GM12878 (cell line): ENCODE measurements around the gene CHIA. TPM values are rescaled to one million over a fixed set of nuclear protein-coding genes. Genes with fewer than 3 reads are reported as not detected.

Experiments
- ATAC-seq: fragments of 200-7000 bp; cut with Tn5 transposase; 3 replicates; pipeline ENCODE4 v1.9.1; 2020; ENCODE audit warnings: mild to moderate bottlenecking, moderate library complexity
- BruUV-seq: library from RNA; stranded (reverse); fragments of 400-500 nt; replicated peaks from 2 replicates; lab custom pipeline; 2021; lab: Mats Ljungman, UMichigan
- CTCF ChIA-PET: fragments of 300-600 bp; sonication (Branson Sonifier 250); formaldehyde crosslinking; extraction: SDS; loops from one replicate; lab custom pipeline; 2021; ENCODE audit warnings: inconsistent platforms; lab: Yijun Ruan, JAX
- POLR2A ChIA-PET: fragments of 350-600 bp; formaldehyde crosslinking; extraction: SDS; loops from one replicate; lab custom pipeline; 2021; ENCODE audit warnings: inconsistent platforms; lab: Charles Lee
- RAD21 ChIA-PET: fragments of 300-600 bp; sonication (Branson Sonifier 250); formaldehyde crosslinking; loops from one replicate; lab custom pipeline; 2023; ENCODE audit warnings: antibody characterized with exemption; ENCODE audit not compliant: unreplicated experiment; lab: Charles Lee
- SMC1A ChIA-PET: fragments of 300-600 bp; sonication (Branson Sonifier 250); formaldehyde crosslinking; loops from one replicate; lab custom pipeline; 2023; ENCODE audit not compliant: unreplicated experiment, uncharacterized antibody; lab: Charles Lee
- DNase-seq: peaks from one replicate; pipeline ENCODE4 v3.0.0-alpha.2; 2011; ENCODE audit warnings: low read depth, low spot score
- FAIRE-seq: peaks from 3 replicates; lab custom pipeline; 2011; peaks lifted over from hg19 to GRCh38; lab: Jason Lieb, UNC
- H2AFZ ChIP-seq: 2 replicates; pipeline ENCODE4 v1.6.0; 2011; ENCODE audit warnings: low read depth, low read length, control low read depth; ENCODE audit not compliant: control insufficient read depth
- H3K27ac ChIP-seq: 2 replicates; pipeline ENCODE4 v1.5.1; 2011; ENCODE audit warnings: control low read depth; ENCODE audit not compliant: control insufficient read depth, insufficient read depth
- H3K27me3 ChIP-seq, 2 experiments: replicated peaks in 1 of 2; 2 replicates each; pipeline versions ENCODE4 v1.6.0 to v1.6.1; 2011; ENCODE audit warnings: low read length in 1 of 2; ENCODE audit not compliant: control insufficient read depth in 2 of 2, insufficient read depth in 2 of 2
- H3K36me3 ChIP-seq, 2 experiments: 2 replicates each; pipeline ENCODE4 v1.5.1; 2011; ENCODE audit warnings: low read length in 1 of 2; ENCODE audit not compliant: control insufficient read depth in 2 of 2, insufficient read depth in 2 of 2
- H3K4me1 ChIP-seq: 2 replicates; pipeline ENCODE4 v1.6.1; 2011; ENCODE audit warnings: mild to moderate bottlenecking, low read length, moderate library complexity, mixed read lengths; ENCODE audit not compliant: control insufficient read depth, insufficient read depth
- H3K4me2 ChIP-seq: 2 replicates; pipeline ENCODE4 v1.6.0; 2011; ENCODE audit warnings: control low read depth; ENCODE audit not compliant: control insufficient read depth, insufficient read depth
- H3K4me3 ChIP-seq: fragments of 200-600 bp; sonication (generic); 2 replicates; pipeline ENCODE4 v1.5.1; 2016
- H3K79me2 ChIP-seq: 2 replicates; pipeline ENCODE4 v1.6.0; 2011; ENCODE audit warnings: low read length; ENCODE audit not compliant: control insufficient read depth, insufficient read depth
- H3K9ac ChIP-seq: 2 replicates; pipeline ENCODE4 v1.8.0; 2011; ENCODE audit warnings: low read length, control low read depth, mixed read lengths; ENCODE audit not compliant: control insufficient read depth, insufficient read depth
- H3K9me3 ChIP-seq: replicated peaks from 3 replicates; pipeline ENCODE4 v1.5.1; 2011; ENCODE audit warnings: mild to moderate bottlenecking, low read length; ENCODE audit not compliant: control insufficient read depth, insufficient read depth
- H4K20me1 ChIP-seq: 2 replicates; pipeline ENCODE4 v1.6.0; 2011; ENCODE audit not compliant: control insufficient read depth, insufficient read depth
- BMI1 ChIP-seq: fragments of 450-650 bp; IDR thresholded peaks from 2 replicates; pipeline ENCODE4 v1.6.1; 2016; ENCODE audit warnings: mild to moderate bottlenecking, moderate library complexity, borderline replicate concordance
- CBX3 ChIP-seq: fragments of 200-600 bp; sonication (generic); IDR thresholded peaks from 2 replicates; pipeline ENCODE4 v1.6.1; 2016; ENCODE audit warnings: low read depth, borderline replicate concordance
- CHD1 ChIP-seq: IDR thresholded peaks from 2 replicates; pipeline ENCODE4 v1.6.1; 2012; ENCODE audit warnings: low read depth, low read length, improper control_type of control experiment
- EP300 ChIP-seq, 2 experiments: fragments of 150-350 bp in 1 of 2; IDR thresholded peaks; 2 replicates each; pipeline ENCODE4 v1.6.1; 2011 to 2012; ENCODE audit warnings: low read depth in 2 of 2, low read length in 2 of 2, borderline replicate concordance in 1 of 2, improper control_type of control experiment in 1 of 2, inconsistent platforms in 1 of 2; ENCODE audit not compliant: control insufficient read depth in 1 of 2
- ESRRA ChIP-seq: IDR thresholded peaks from 2 replicates; pipeline ENCODE4 v1.6.1; 2012; ENCODE audit warnings: mild to moderate bottlenecking, low read length, improper control_type of control experiment
- EZH2 ChIP-seq: IDR thresholded peaks from 2 replicates; pipeline ENCODE4 v1.6.1; 2012; ENCODE audit warnings: low read depth, mild to moderate bottlenecking, control low read depth, inconsistent platforms, low read length, borderline replicate concordance; ENCODE audit not compliant: control insufficient read depth
- HDGF ChIP-seq: fragments of 450-650 bp; IDR thresholded peaks from 2 replicates; pipeline ENCODE4 v1.6.1; 2016; ENCODE audit warnings: antibody characterized with exemption
- JUND ChIP-seq: IDR thresholded peaks from 2 replicates; pipeline ENCODE4 v1.6.1; 2012; ENCODE audit warnings: low read depth, mild to moderate bottlenecking, low read length, improper control_type of control experiment, moderate library complexity
- MXI1 ChIP-seq: fragments of 150-350 bp; IDR thresholded peaks from 2 replicates; pipeline ENCODE4 v1.6.1; 2011; ENCODE audit warnings: low read depth, mild to moderate bottlenecking, inconsistent platforms, low read length, improper control_type of control experiment
- MYC ChIP-seq: IDR thresholded peaks from 2 replicates; pipeline ENCODE4 v1.6.1; 2011; ENCODE audit warnings: mild to moderate bottlenecking, low read length, moderate library complexity, inconsistent platforms; ENCODE audit not compliant: insufficient read depth, insufficient replicate concordance, insufficient read length, severe bottlenecking
- NFXL1 ChIP-seq: fragments of 450-650 bp; IDR thresholded peaks from 2 replicates; pipeline ENCODE4 v1.6.1; 2017; ENCODE audit warnings: antibody characterized with exemption, mild to moderate bottlenecking, borderline replicate concordance
- NR2C2 ChIP-seq: IDR thresholded peaks from 2 replicates; pipeline ENCODE4 v1.6.1; 2011; ENCODE audit warnings: borderline replicate concordance, low read depth; ENCODE audit not compliant: control insufficient read depth, insufficient read length
- RAD51 ChIP-seq: fragments of 450-650 bp; IDR thresholded peaks from 2 replicates; pipeline ENCODE4 v1.6.1; 2016; ENCODE audit warnings: moderate library complexity, mild to moderate bottlenecking, inconsistent platforms
- RB1 ChIP-seq: fragments of 450-650 bp; formaldehyde crosslinking; IDR thresholded peaks from 2 replicates; pipeline ENCODE4 v1.6.1; 2017; ENCODE audit warnings: mild to moderate bottlenecking, borderline replicate concordance
- YBX1 ChIP-seq: fragments of 450-650 bp; IDR thresholded peaks from 2 replicates; pipeline ENCODE4 v1.6.1; 2016; ENCODE audit warnings: antibody characterized with exemption
- WGBS: methylation state at CpG from one replicate; pipeline ENCODE4 v1.1.6; 2016; ENCODE audit warnings: low lambda C conversion rate; ENCODE audit not compliant: insufficient replicate concordance, insufficient coverage; ENCODE audit errors: missing lambda C conversion rate; 5-methylcytosine and 5-hydroxymethylcytosine counted together
- in situ Hi-C: fragments of 300-500 bp; cut with MboI; formaldehyde crosslinking; loops from 9 replicates; pipeline ENCODE4 v1.14.3; 2018; ENCODE audit warnings: mixed read lengths
- intact Hi-C: fragments of 100-400 bp; cut with micrococcal nuclease; formaldehyde crosslinking; loops from one replicate; pipeline ENCODE4 v1.14.2; 2022; ENCODE audit not compliant: unreplicated experiment
- polyA plus RNA-seq, 11 experiments: library from polyadenylated mRNA; depleted of rRNA in 4 of 11; unstranded in 6 of 11; stranded (reverse) in 5 of 11; fragments of >200 nt; fragmentation: Nextera tagmentation in 4 of 11; fragmentation: Illumina TruSeq in 1 of 11; extraction: Ambion mirVana in 4 of 11; extraction: Trizol in 1 of 11; gene quantifications; 1 replicate in 1 of 11; 2 replicates in 10 of 11; pipeline versions ENCODE4 v1.2.1 to v1.2.3, GENCODE V29; 2011 to 2016; ENCODE audit warnings: inconsistent platforms in 2 of 11, missing spikeins in 2 of 11, low read depth in 1 of 11
- total RNA-seq, 4 experiments: library from RNA; depleted of rRNA in 3 of 4; stranded (reverse); fragments of >200 nt in 3 of 4; fragmentation: Illumina TruSeq in 1 of 4; extraction: Trizol in 1 of 4; gene quantifications; 2 replicates each; pipeline versions ENCODE4 v1.2.1 to v1.2.3, GENCODE V29; 2013 to 2021
- TF ChIP-seq, protein P1 (sequence below): fragments of 450-650 bp; IDR thresholded peaks from 2 replicates; pipeline ENCODE4 v1.6.1; 2017; ENCODE audit warnings: low read depth, mild to moderate bottlenecking, moderate library complexity
- TF ChIP-seq, protein P2 (sequence below): IDR thresholded peaks from 2 replicates; pipeline ENCODE4 v1.6.1; 2011; ENCODE audit warnings: mild to moderate bottlenecking, low read depth, low read length, moderate library complexity; ENCODE audit not compliant: insufficient replicate concordance
- TF ChIP-seq, protein P3 (sequence below): fragments of 450-650 bp; IDR thresholded peaks from 2 replicates; pipeline ENCODE4 v1.6.1; 2018; ENCODE audit warnings: mild to moderate bottlenecking, low read depth, moderate library complexity; ENCODE audit not compliant: partially characterized antibody

Gene CHIA
- total and polyA plus RNA-seq, 10 of the 15 experiments (the other 5 are each of a cell fraction or from before 2014, with no cell fraction given), result 0.21 TPM; not detected in 9

DNA sequence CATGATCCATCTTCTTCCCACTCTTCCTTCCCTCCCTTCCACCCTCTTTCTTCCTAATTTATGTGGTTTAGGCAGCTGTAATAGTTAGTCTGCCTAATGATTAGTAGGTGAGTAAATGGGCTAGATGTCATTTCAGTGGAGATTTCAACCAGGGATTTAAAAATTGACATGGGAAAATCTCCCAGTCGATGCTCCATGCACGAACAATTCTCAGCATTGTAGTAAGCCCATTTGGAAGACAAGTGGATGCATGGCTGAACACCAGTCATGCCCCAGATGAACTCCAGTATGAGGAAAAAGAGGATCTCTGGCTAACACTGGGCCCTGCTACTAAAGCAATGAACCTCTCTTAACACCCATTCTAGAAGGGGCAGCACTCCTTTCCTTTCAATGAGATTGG is 37.9 kb upstream of the CHIA start:
- ATAC-seq (no peak), DNase-seq (no peak), FAIRE-seq (no peak)
- CTCF ChIA-PET, result interaction anchor here (0.6 kb wide), 1 partner anchor 49 kb away, joined by 5 read pairs; no protein-coding TSS in a partner anchor
- TF ChIP-seq RB1 (no peak), EP300 (IDR thresholded peaks at IDR 0.05; ENCODE audit: borderline replicate concordance in 1 of 2, control insufficient read depth in 1 of 2, low read depth in 2 of 2, low read length in 2 of 2) (no peak), ESRRA (no peak), YBX1 (no peak), HDGF (no peak), NFXL1 (no peak), BMI1 (no peak), CBX3 (no peak), JUND (no peak), RAD51 (no peak), MYC (no peak), NR2C2 (no peak), EZH2 (no peak), CHD1 (no peak), MXI1 (no peak)
- TF ChIP-seq, protein P1, sequence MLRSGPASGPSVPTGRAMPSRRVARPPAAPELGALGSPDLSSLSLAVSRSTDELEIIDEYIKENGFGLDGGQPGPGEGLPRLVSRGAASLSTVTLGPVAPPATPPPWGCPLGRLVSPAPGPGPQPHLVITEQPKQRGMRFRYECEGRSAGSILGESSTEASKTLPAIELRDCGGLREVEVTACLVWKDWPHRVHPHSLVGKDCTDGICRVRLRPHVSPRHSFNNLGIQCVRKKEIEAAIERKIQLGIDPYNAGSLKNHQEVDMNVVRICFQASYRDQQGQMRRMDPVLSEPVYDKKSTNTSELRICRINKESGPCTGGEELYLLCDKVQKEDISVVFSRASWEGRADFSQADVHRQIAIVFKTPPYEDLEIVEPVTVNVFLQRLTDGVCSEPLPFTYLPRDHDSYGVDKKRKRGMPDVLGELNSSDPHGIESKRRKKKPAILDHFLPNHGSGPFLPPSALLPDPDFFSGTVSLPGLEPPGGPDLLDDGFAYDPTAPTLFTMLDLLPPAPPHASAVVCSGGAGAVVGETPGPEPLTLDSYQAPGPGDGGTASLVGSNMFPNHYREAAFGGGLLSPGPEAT, result no peak
- TF ChIP-seq, protein P2, sequence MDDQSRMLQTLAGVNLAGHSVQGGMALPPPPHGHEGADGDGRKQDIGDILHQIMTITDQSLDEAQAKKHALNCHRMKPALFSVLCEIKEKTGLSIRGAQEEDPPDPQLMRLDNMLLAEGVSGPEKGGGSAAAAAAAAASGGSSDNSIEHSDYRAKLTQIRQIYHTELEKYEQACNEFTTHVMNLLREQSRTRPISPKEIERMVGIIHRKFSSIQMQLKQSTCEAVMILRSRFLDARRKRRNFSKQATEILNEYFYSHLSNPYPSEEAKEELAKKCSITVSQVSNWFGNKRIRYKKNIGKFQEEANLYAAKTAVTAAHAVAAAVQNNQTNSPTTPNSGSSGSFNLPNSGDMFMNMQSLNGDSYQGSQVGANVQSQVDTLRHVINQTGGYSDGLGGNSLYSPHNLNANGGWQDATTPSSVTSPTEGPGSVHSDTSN, result no peak
- TF ChIP-seq, protein P3, sequence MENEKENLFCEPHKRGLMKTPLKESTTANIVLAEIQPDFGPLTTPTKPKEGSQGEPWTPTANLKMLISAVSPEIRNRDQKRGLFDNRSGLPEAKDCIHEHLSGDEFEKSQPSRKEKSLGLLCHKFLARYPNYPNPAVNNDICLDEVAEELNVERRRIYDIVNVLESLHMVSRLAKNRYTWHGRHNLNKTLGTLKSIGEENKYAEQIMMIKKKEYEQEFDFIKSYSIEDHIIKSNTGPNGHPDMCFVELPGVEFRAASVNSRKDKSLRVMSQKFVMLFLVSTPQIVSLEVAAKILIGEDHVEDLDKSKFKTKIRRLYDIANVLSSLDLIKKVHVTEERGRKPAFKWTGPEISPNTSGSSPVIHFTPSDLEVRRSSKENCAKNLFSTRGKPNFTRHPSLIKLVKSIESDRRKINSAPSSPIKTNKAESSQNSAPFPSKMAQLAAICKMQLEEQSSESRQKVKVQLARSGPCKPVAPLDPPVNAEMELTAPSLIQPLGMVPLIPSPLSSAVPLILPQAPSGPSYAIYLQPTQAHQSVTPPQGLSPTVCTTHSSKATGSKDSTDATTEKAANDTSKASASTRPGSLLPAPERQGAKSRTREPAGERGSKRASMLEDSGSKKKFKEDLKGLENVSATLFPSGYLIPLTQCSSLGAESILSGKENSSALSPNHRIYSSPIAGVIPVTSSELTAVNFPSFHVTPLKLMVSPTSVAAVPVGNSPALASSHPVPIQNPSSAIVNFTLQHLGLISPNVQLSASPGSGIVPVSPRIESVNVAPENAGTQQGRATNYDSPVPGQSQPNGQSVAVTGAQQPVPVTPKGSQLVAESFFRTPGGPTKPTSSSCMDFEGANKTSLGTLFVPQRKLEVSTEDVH, result no peak
- in situ Hi-C loops (no loop called here), intact Hi-C loops (no loop called here)
- Histone ChIP-seq H3K9ac (no peak overlapping the region), H3K79me2 (no peaks in the 10 kb centered on the region), H3K27ac (no peak overlapping the region), H3K36me3 (no peaks in the 10 kb centered on the region), H3K4me3 (no peak overlapping the region), H3K4me2 (no peak overlapping the region), H3K4me1 (no peaks in the 10 kb centered on the region), H2AFZ (no peak overlapping the region), H3K9me3 (no peaks in the 10 kb centered on the region), H4K20me1 (no peaks in the 10 kb centered on the region), H3K27me3 (no peaks in the 10 kb centered on the region; a peak in 1 of 4 replicates)
- POLR2A ChIA-PET, result no interaction called here
- BruUV-seq, result no TSS peak
- SMC1A ChIA-PET, result no interaction called here
- 76% methylated on average over 2 of the region's 2 CpGs for WGBS
- RAD21 ChIA-PET, result no interaction called here
